Heart right ventricle (tissue), 16 donors: Measurements from ENCODE around the gene CXCR2. TPM values are rescaled to one million over a fixed set of nuclear protein-coding genes. Genes with fewer than 3 reads are reported as not detected.
A peak's percentile ranks its signal among the peaks of the same experiment; 100 is the strongest.

Source experiments
- ATAC-seq, 8 donors: fragments of 200-7000 bp; cut with Tn5 transposase; one replicate each; pipeline ENCODE4 v1.9.1; 2020; ENCODE audit warnings: mild to moderate bottlenecking in 8 of 8, moderate library complexity in 8 of 8, moderate number of reproducible peaks in 1 of 8
- DNase-seq, 2 donors: peaks; one replicate each; pipeline ENCODE4 v3.0.0-alpha.2; 2020
- H3K27ac ChIP-seq, 10 donors: fragments of 200-600 bp; sonication (generic) in 2 of 10; one replicate each; pipeline versions ENCODE4 v1.5.0 to v1.8.0; 2020 to 2022; ENCODE audit warnings: mild to moderate bottlenecking in 3 of 10
- H3K27me3 ChIP-seq, 7 donors: fragments of 200-600 bp; one replicate each; pipeline ENCODE4 v1.8.0; 2021 to 2022; ENCODE audit warnings: mild to moderate bottlenecking in 2 of 7
- H3K36me3 ChIP-seq, 9 donors: fragments of 200-600 bp; sonication (generic) in 1 of 9; one replicate each; pipeline versions ENCODE4 v1.5.0 to v1.8.0; 2020 to 2022; ENCODE audit warnings: mild to moderate bottlenecking in 2 of 9
- H3K4me1 ChIP-seq, 9 donors: fragments of 200-600 bp; sonication (generic) in 1 of 9; one replicate each; pipeline versions ENCODE4 v1.5.0 to v1.8.0; 2020 to 2022; ENCODE audit warnings: mild to moderate bottlenecking in 4 of 9
- H3K4me3 ChIP-seq, 10 donors: fragments of 200-600 bp; sonication (generic) in 2 of 10; one replicate each; pipeline versions ENCODE4 v1.5.0 to v1.8.0; 2020 to 2022; ENCODE audit warnings: mild to moderate bottlenecking in 7 of 10, moderate library complexity in 2 of 10
- H3K9me3 ChIP-seq, 11 donors: fragments of 200-600 bp in 10 of 11; sonication (generic) in 2 of 11; one replicate each; pipeline versions ENCODE4 v1.5.0 to v1.8.0; 2013 to 2022; ENCODE audit warnings: mild to moderate bottlenecking in 2 of 11, control low read depth in 1 of 11, moderate library complexity in 1 of 11
- CTCF ChIP-seq, 9 donors: fragments of 200-600 bp; sonication (generic) in 2 of 9; IDR thresholded peaks; one replicate each; pipeline versions ENCODE4 v1.5.0 to v1.8.0; 2021 to 2022; ENCODE audit warnings: antibody characterized with exemption in 9 of 9, mild to moderate bottlenecking in 5 of 9, moderate library complexity in 1 of 9
- WGBS, 2 donors: extraction: QIAGEN DNeasy Blood & Tissue Kit; methylation state at CpG; one replicate each; pipeline ENCODE4 v1.1.7; 2013; ENCODE audit warnings: inconsistent platforms in 1 of 2; 5-methylcytosine and 5-hydroxymethylcytosine counted together
- intact Hi-C, 10 donors: fragments of 100-400 bp; cut with DNase I; formaldehyde crosslinking; loops; one replicate each; pipeline versions ENCODE4 v1.11.1 to v1.14.2; 2022
- polyA plus RNA-seq, 2 donors: library from polyadenylated mRNA; stranded (reverse); fragments of 200-250 nt; gene quantifications; one replicate each; pipeline ENCODE4 v1.2.3, GENCODE V29; 2013
- total RNA-seq, 10 donors: library from RNA; stranded (reverse); fragmentation: NEBNext Ultra II Directional in 3 of 10; extraction: Animal tissue kit (Norgen Biotek cat#: 25700) in 3 of 10; gene quantifications; one replicate each; pipeline versions ENCODE4 v1.2.1 to v1.2.4, GENCODE V29; 2021 to 2023
- donor health status: Arrhythmogenic right ventricular cardiomyopathy.
- donor health status: ischemic (EF 13 %, LVEDD 7.1; RV severe dilation, severe dysfunction).
- donor health status: healthy with polysubstance abuse.
- donor health status: DM: no; HTN: yes; CAD: no.
- donor health status: DM: no; HTN: no; CAD: no.
- donor health status: ischemic (EF 25% LVEDD 6.9; RV normal size, moderate dysfunction).
- donor health status: ischemic (EF 25% LVEDD 5.7; RV mildly dilated, moderate dysfunction).
- donor health status: healthy.
- donor health status: DM: yes; HTN: yes; CAD: no.
- donor health status: Ischemic cardiomyopathy.
- donor health status: ischemic (EF 35%, LVEDD 5.7; RV mildly dilated, moderate dysfunction).
- donor health status: nonischemic (EF 11% LVEDD 7.7; RV severe dilation, severe dysfunction).
- donor health status: DM: yes; HTN: yes; CAD: no.
- donor health status: PGD.
- donor health status: ischemic (EF 29% LVEDD 5.4; RV normal size, mild dysfunction).
- donor health status: nonischemic (EF 23%, LVEDD 6.1; RV moderate dilation, normal function).

The CXCR2 gene
- total and polyA plus RNA-seq, 12 donors: 0.07 to 2.7 (median 0.67) TPM

GRCh38 chr2:218127929-218128455 is 2.2 kb downstream of the CXCR2 start:
- intact Hi-C loops: no loop called here
- Histone ChIP-seq H3K36me3 (no peaks in the 10 kb centered on the region), H3K27ac (peak overlapping the region in 1 of 10 donors; percentile 81), H3K4me3 (peak overlapping the region in 1 of 10 donors; percentile 37), H3K27me3 (peaks cover 0 to 13% (median 0%) of the 10 kb centered on the region in 7 donors), H3K9me3 (peaks cover 0 to 6% (median under 1%) of the 10 kb centered on the region in 11 donors), H3K4me1 (peaks cover 0 to 15% (median 4%) of the 10 kb centered on the region in 9 donors)
- DNase-seq (no peak), ATAC-seq (no peak)
- 83 to 86% methylated on average over 3 of the region's 3 CpGs for WGBS, 2 donors
- TF ChIP-seq CTCF (IDR thresholded peaks at IDR 0.05): no peak

- DNase-seq (no peak), ATAC-seq (peak in 2 of 8 donors; percentile 24 to 31)
- peak overlapping the region in 2 of 10 donors; percentile 11 to 81 for H3K27ac ChIP-seq
- H3K27me3 ChIP-seq: peaks cover 0 to 15% (median 0%) of the 10 kb centered on the region in 7 donors
- 66 to 79% methylated on average over 6 of the region's 6 CpGs for WGBS, 2 donors
- no peaks in the 10 kb centered on the region for H3K9me3 ChIP-seq
- H3K4me3 ChIP-seq: peak overlapping the region in 1 of 10 donors; percentile 37
- no peaks in the 10 kb centered on the region for H3K36me3 ChIP-seq
- intact Hi-C loops: no loop called here
- peaks cover 0 to 15% (median 4%) of the 10 kb centered on the region in 9 donors for H3K4me1 ChIP-seq
- no peak for TF ChIP-seq CTCF (IDR thresholded peaks at IDR 0.05)
These were observed 3.1 kb downstream of the CXCR2 start for GRCh38 chr2:218128781-218129457.

- Histone ChIP-seq H3K36me3 (no peaks in the 10 kb centered on the region), H3K4me1 (peaks cover 0 to 14% (median 4%) of the 10 kb centered on the region in 9 donors), H3K4me3 (peak overlapping the region in 1 of 10 donors; percentile 37), H3K9me3 (no peaks in the 10 kb centered on the region), H3K27me3 (peaks cover 0 to 18% (median 0%) of the 10 kb centered on the region in 7 donors), H3K27ac (peak overlapping the region in 2 of 10 donors; percentile 11 to 81)
- ATAC-seq: peak in 1 of 8 donors; percentile 33
- 75 to 85% methylated on average over 6 of the region's 6 CpGs for WGBS, 2 donors
- intact Hi-C loops: no loop called here
- DNase-seq: no peak
- TF ChIP-seq CTCF (IDR thresholded peaks at IDR 0.05): no peak
These were observed 3.8 kb downstream of the CXCR2 start for GRCh38 chr2:218129458-218130135.

- TF ChIP-seq CTCF (IDR thresholded peaks at IDR 0.05): no peak
- DNase-seq (no peak), ATAC-seq (no peak)
- Histone ChIP-seq H3K4me1 (peaks cover 0 to 6% (median under 1%) of the 10 kb centered on the region in 9 donors), H3K27me3 (peaks cover 0 to 21% (median 0%) of the 10 kb centered on the region in 7 donors), H3K27ac (peak overlapping the region in 1 of 10 donors; percentile 81), H3K4me3 (peak overlapping the region in 1 of 10 donors; percentile 37), H3K9me3 (no peaks in the 10 kb centered on the region), H3K36me3 (no peaks in the 10 kb centered on the region)
- intact Hi-C loops: no loop called here
- WGBS, 2 donors: 94 to 98% methylated on average over 2 of the region's 2 CpGs
These were observed 4.5 kb downstream of the CXCR2 start for GRCh38 chr2:218130377-218130776.
